Stimulated activated CD4-positive, alpha-beta T cell treated with anti-CD3 and anti-CD28 coated beads, TNF-alpha, amount 100 ng/mL, for 24 hours (primary cell): ENCODE results near the gene TTC3.

ENCODE experiments used
- DNase-seq, 3 experiments: peaks; one replicate each; pipeline ENCODE4 v3.0.0-alpha.2; 2020; ENCODE audit warnings: low read depth in 3 of 3

TTC3 gene

GRCh38 chr21:37146320-37147235, 73.5 kb downstream of the TTC3 start:
- no peak for DNase-seq

DNA sequence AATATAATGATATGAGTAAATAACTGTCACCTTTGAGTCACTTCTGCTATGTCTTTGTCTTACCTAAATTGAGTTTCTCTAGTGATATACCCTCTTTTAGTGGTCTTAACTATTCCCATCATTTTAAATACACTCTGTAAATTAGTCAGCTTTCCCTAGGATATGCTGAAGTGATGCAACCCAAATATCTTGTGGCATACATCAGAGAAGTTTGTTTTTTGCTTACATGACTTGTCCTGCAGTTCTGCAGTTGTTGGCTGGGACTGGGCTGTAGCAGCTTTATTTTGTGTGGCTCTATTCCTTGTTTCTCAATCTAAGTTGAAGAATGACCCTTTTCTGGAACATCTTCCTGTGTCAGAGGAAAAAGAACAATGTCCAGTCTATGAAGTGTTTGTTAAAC, 76.4 kb downstream of the TTC3 start:
- no peak for DNase-seq

GRCh38 chr21:37153196-37153934, 80.3 kb downstream of the TTC3 start:
- DNase-seq: no peak

- no peak for DNase-seq
Measured at GRCh38 chr21:37153935-37154350, 80.9 kb downstream of the TTC3 start.

- DNase-seq: no peak
Measured at GRCh38 chr21:37155186-37155585, 82.1 kb downstream of the TTC3 start.

- DNase-seq: no peak
Measured at GRCh38 chr21:37157938-37158337, 84.9 kb downstream of the TTC3 start.

GRCh38 chr21:37159053-37159776, 86.2 kb downstream of the TTC3 start:
- DNase-seq: peak in 1 of 3 experiments; percentile 23

DNA sequence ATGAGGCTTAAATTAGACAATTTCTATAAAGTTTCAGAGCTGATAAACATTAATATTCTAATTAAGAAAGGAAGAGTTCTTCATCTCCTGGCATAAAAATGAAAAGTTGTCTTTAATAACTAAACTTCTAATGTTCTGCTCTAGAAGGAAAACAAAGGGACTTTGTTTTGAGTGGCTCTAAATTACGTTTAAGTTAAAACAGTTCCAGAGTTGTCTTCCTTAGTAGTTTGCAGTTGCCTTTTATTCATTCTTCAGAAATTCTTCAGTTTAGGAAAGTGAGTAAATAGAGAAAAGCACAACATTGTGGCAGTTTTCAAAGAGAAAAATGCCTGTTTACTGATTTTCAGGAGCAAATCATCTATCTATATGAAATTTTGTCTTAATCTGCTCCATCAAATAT, 86.9 kb downstream of the TTC3 start:
- no peak for DNase-seq

DNA sequence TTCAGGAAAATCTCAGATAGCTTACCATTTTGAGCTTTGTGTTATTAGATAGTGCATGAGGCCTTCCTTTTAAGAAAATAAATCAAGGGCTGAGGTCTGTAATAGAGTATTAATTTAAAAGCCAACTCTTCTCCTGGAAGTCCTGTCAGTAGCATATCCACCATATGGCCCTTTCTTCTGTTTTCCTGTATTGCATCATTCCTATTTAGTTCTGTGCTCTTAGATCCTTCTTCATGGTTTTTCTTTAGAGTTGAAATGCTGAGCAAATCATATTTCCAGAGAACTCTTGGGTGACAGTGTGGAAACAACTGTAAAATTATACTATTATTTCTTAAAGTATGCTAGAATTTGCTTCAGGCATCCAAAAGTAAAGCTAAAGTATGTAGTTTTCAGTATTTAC, 91.7 kb downstream of the TTC3 start:
- DNase-seq: no peak

GRCh38 chr21:37165586-37165985, 92.5 kb downstream of the TTC3 start:
- no peak for DNase-seq

DNA sequence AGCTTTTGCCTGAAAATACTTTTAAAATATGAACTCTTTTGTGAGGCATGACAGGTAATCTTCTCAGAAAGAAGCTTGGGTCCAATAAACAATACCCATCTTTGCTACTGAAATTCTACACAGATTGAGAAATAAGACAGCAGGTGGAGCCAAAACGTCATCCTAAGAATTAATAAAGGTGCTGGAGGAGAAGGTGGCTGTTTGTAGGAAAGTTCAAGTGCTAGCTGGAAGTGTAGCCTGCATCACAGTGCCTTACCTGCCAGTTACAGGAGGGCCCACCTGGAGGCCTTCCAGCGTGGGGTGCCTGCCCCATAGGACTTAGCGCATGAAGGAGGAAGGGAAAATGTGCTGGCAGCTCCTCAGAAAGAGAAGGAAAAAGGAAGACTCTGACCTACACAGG, 93.7 kb downstream of the TTC3 start:
- no peak for DNase-seq

GRCh38 chr21:37168666-37169065, 95.6 kb downstream of the TTC3 start:
- DNase-seq: no peak

DNA sequence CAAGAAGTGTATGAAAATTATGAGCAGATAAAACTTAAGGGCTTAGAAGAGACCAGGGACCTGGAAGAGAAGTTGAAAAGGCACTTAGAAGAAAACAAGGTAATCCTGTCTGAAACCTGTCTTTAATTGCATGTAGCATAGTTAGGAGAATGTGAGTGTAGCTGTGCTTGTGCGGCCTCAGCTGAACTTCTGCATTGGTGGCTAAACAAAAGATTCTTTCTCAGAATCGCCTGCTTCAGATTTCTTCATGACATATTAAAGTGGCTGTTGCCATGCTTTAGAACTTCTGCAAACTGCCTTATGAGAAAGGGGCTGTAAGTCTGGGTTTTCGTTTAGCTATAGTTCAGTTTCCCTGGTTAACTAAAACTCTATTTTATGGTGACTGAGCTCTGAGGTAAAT, 99.6 kb downstream of the TTC3 start:
- no peak for DNase-seq

GRCh38 chr21:37176716-37177115, 103.7 kb downstream of the TTC3 start:
- no peak for DNase-seq

DNA sequence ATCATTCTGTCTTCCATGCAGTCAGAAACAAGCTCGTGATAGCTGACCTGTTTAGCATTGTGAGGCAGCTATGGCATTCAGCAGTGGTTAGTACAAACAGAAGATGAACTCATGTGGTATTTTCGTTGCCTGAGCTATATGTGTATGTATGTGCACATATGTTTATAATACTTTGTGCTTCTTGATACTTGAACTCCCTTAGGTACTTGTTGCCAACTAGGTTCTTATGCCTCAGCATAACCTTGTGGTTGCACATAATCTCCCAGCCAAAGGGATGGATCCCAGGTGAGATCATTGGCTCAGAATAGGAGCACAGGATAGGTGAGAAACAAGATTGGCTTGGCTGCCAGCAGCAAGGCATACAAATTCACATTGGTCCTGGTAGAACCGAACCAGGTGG, 108.0 kb downstream of the TTC3 start:
- no peak for DNase-seq

DNA sequence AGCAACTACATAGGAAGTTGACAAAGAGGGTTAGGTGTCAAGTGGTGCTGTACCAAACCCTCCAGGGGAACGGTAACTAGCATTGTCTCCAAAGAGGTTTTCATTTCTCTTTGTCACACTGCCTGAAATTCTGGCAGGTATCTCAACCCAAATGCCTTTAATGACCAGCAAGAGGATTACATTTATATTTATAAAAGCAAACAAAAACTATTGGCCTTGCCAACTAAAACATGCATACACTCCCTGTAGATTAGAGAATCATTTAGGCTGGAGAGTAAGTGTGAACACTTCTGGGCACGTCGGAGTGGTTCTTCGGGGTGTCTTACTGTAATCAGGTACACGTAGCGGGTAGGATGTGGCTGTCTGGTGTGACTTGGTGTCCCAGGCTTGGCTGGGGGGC, 109.2 kb downstream of the TTC3 start:
- DNase-seq: no peak

DNA sequence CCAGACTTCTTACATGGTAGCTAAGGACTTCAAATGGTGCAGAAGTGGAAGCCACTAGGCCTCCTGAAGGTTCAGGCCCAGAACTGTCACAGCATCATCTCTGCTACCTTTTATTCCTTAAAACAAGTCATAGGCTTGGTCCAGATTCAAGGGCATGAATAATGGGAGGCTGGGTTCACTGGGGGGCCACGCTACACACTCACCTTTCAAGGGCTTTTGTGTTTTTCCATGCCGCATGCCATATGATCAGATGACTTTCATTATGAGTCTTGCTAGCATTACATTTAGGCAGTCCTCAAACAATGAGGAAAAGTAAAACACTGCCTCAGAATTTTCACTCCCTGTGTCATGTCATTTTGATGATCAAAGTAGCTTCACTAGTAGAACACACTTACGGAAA, 110.7 kb downstream of the TTC3 start:
- no peak for DNase-seq

DNA sequence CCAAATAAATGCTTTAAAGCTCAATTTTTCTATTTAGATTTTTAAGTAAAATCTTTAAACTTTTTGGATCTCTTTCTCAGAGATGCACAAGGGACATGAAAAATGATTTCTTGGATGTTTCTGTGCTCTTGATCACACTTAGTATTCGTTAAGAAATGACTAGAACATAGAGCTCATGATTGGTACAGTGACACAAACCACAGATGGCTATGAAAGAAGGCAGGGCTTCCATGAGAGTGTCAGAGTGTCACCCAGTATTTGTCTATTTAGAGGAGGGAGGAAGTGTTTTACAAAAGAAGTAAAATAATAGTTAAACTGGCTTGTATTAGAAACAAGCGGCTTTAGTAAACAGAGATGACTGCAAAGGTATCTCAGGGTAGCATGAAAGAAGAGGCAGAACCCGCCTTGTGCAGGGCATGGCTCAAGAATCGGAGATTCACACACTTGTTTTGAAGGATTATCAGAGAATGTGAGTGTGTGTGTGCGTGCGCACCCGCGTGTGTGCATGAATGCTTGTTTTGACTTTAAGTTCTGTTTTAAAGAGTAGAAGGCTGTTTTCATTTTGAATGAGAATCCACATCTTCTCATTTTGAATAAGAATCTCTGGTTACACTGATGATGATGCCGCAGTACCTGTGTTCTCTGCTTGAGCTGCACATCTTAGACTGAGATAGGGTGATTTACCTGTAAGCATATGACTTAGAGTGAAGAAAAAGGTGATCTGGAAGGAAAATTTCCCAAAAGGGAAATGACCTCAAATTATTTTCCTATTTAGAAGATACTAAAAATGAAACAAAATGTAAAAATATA, 111.9 kb downstream of the TTC3 start:
- no peak for DNase-seq

GRCh38 chr21:37186983-37187382, 113.9 kb downstream of the TTC3 start:
- no peak for DNase-seq

- no peak for DNase-seq
Measured at GRCh38 chr21:37188825-37189224, 115.8 kb downstream of the TTC3 start.

DNA sequence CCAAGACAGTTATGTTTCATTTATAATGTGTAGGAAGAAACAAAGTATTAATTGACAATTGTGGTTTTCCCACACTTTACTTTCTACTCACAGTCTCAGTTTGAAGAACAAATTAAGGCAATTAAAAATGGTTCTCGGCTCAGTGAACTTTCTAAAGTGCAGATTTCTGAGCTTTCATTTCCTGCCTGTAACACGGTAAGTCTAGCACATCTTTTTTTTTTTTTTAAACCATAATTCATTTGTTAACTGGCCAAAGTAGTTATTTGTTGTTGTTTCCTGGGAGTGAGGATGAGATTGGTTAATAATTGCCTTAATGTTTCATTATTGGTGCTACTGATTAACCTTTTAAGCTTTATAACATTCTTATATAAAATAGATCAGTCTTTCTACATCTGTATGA, 119.0 kb downstream of the TTC3 start:
- DNase-seq: no peak

GRCh38 chr21:37193006-37193405, 120.0 kb downstream of the TTC3 start:
- DNase-seq: no peak
